ENCODE measurements around the gene WWC2.

The WWC2 gene

DNA sequence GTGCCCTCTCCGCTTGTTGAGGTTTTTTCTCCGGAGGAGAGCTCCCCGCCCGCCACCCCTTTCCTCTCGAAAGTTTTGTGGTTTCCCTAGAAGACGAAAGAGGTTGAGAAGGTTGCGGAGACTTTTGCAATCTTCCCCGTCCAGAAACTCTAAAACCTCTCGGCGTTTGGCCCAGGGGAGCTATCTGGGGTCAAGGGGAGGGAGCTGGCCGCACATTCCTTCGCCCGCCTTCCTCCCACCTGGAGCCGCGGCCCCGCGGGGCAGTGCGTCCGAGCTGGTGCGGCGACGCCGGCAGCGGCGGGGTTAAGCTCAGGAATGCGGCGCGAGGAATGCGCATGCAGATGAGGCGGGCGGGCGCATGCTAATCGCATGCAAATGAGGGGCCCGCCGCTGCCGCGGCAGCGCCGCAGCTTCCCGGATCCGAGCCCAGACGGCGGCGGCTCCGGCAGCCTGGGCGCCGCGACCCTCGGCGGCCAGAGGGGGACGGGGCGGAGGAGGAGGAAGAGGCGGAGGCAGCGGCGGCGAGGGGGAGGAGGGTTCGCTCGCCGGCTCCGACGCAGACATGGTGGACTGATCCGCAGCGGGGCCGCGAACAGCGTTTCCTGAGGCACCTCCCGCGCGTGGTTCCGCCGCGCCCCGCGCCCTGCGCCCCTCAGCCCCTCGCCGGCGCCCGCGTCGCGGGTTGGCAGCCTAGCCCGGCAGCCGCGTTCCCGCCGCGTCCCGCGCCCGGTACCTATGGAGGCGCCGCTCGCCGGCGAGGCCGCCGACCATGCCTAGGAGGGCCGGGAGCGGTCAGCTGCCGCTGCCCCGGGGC lies at the start of gene WWC2:
Gene WWC2, plus strand, starts transcription at position 535 of the 814 bp plus-strand sequence. Its CDS starts 235 bp downstream, at position 770.
- peak; percentile 61 for DNase-seq (ENCODE audit: low read depth)

DNA sequence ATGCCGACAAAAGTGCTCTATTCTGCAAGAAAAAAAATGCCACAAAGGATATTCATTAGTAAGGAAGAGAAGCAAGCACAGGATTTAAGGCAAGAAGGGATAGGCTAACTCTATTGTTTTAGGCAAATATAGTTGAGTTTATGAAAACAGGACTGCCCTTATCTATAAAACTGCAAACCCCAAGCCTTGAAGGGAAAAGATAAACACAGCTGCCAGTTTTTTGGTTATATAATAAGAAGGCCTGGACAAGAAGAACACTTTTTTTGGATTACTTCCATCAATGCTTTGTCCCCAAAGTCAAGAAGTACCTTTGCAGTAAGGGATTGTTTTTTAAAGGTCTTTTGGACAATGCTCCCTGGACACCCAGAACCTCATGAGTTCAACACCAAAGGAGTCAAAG lies 45.4 kb upstream of the WWC2 start:
- no peak for DNase-seq (ENCODE audit: low read depth)

DNA sequence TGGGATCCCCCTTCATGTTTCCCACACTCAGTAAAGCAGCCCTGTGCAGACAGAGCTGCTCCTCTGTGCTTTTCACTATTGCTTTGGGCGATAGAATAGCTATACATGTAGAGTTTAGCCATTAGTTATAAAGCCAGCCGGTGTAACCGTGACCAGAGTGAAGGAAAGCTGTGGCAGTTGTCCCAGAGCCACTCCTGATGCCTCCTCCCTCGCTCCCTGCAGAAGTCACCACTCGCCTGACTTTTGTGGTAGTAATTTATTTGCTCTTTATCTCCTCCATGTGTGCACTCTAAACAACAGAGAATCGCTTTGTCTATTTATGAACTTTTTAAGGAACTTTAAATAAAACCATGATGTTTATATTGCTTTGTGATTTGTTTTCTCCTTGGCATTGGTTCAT lies 41.8 kb upstream of the WWC2 start:
- no peak for DNase-seq (ENCODE audit: low read depth)

GRCh38 chr4:183059797-183060196 lies 39.3 kb upstream of the WWC2 start:
- DNase-seq (ENCODE audit: low read depth): no peak

DNA sequence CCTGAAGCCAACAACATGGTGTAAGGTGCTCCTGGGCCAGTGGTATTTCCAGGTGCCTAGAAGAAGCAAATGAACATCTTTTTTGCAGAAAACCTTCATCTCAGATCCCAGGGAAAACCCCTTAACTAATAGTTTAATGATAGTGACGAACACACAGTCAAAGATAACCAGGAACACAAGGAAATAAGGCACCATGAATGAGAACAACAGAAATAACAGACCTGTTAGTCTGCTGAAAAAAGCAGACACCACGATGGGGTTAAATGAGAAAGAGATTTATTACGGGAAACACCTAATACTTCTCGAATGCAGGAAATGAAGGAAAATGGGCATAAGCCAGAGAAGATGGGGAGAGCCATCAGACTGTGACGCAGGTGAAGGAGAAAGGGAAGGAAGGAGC lies 30.6 kb upstream of the WWC2 start:
- DNase-seq (ENCODE audit: low read depth): no peak

DNA sequence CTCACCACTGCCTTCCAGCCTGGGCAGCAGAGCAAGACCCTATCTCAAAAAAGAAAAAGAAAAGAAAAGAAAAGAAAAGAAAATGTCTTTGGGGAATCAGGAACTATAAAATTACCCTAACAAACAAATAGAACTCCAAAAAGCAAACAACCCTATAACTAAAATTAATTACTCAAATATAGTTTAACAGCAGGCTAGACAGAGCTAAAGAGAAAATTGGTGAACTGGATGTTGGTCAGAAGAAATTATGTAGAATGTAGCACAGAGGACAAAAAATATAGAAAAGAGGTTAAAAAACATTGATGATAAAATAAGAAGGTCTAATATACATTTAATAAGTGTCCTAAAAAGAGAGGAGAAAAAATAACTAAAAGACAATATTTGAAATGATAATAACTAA lies 27.8 kb upstream of the WWC2 start:
- no peak for DNase-seq (ENCODE audit: low read depth)

- DNase-seq (ENCODE audit: low read depth): no peak
Measured at GRCh38 chr4:183072176-183072575, 26.9 kb upstream of the WWC2 start.

- no peak for DNase-seq (ENCODE audit: low read depth)
Measured at GRCh38 chr4:183073838-183074145, 25.3 kb upstream of the WWC2 start.

DNA sequence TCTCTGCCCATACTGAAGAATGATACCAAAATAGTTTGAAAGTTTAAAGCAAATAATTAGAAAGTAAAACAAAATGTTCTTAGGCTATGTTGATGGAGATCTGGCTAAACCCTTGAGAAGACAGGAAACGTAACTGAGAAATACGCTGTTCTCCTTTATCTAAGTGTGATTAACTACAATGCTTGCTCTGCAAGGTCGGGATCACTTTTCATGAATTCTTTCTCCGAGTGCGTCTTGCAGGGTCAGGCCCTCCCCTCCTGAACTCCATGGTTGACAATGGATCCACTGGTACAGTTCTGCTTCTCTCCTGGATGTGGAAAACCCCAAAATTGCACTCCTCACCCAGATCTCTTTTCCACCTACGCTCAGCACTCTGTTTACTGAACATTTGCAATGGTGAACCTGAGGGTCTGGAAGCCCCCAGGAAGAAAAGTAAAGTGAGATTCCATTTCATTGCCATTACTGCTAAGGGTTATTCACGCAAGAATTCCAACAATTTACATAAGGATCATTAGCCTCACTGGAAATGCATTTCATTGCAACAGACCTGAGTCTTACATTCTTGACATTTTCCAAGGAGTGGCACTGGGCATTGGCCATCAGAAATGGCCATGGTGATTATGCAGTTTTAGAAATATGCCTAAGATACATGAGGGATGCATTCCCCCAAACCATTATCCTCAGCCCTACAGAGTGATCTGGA lies 24.6 kb upstream of the WWC2 start:
- DNase-seq (ENCODE audit: low read depth): no peak

DNA sequence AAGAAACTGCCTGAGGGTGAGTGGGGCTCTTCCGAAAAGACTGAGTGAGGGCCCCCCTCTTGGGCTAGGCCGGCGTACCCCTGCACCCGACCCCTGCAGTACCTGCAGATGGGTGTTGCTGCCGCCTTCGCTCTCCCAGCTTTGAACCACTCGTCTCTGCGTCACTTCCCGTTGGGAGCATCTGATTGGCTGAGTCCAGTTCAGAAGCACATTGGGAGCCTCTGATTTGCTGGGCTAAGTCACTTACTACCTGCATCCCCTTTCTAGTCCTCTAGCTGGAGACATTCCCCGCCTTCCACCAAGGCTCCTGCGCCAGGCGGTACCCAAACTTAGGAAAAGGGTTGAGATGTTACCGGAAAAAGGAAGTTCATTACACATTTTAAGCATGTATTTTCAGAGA lies 20.4 kb upstream of the WWC2 start:
- no peak for DNase-seq (ENCODE audit: low read depth)

GRCh38 chr4:183080372-183081115 lies 18.5 kb upstream of the WWC2 start:
- no peak for DNase-seq (ENCODE audit: low read depth)

DNA sequence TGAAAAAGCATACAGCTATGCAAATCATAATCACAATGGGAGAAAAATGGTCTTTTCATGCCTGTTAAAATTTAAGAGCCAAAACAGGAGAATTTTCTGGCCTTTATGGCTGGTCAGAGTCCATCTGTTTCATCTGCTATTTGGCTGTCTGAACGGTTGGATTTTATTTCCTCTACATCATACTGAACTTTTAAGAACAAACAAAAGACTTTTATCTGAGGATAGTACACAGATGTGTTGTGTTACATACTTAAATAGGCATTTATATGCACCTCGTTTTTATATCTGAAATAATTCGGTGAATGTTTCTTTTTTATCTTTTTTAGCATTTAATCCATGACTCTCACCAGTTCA lies 18.0 kb upstream of the WWC2 start:
- no peak for DNase-seq (ENCODE audit: low read depth)

- no peak for DNase-seq (ENCODE audit: low read depth)
Measured at GRCh38 chr4:183082053-183082452, 17.0 kb upstream of the WWC2 start.

- DNase-seq (ENCODE audit: low read depth): no peak
Measured at GRCh38 chr4:183094393-183095198, 4.5 kb upstream of the WWC2 start.

- no peak for DNase-seq (ENCODE audit: low read depth)
Measured at GRCh38 chr4:183095199-183095512, 3.9 kb upstream of the WWC2 start.

DNA sequence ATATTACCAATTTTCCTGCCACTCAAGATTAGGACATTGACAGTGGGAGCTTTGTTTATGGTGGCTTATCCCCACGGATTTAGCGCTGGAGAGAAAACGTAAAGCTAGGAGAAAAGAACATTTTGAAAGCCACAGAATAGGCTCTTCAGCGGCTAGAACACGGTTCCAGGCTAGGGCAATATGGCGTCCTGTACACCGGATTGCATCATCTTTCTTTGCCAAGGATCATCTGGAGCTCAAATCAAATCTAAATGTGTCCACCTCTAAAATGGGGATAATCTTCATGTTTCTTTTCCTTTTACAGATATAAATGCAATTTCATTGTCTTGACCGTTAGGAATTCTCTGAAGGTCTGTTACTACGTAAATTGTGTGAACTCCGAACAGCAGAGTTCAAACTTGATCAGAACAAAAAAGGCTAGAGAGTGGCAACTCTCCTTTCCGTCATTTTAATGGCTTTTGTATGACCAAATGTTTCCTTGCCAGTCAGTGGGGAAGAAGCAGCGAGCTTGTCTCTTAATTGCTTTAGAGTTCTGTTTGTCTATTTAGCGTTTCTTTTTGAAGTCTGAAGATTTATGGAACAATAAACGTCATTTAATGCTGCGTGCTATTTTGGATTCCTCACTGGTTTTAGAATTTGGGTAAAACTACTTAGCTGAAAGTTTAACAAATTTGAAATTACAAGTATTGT lies 2.6 kb upstream of the WWC2 start:
- DNase-seq (ENCODE audit: low read depth): no peak

DNA sequence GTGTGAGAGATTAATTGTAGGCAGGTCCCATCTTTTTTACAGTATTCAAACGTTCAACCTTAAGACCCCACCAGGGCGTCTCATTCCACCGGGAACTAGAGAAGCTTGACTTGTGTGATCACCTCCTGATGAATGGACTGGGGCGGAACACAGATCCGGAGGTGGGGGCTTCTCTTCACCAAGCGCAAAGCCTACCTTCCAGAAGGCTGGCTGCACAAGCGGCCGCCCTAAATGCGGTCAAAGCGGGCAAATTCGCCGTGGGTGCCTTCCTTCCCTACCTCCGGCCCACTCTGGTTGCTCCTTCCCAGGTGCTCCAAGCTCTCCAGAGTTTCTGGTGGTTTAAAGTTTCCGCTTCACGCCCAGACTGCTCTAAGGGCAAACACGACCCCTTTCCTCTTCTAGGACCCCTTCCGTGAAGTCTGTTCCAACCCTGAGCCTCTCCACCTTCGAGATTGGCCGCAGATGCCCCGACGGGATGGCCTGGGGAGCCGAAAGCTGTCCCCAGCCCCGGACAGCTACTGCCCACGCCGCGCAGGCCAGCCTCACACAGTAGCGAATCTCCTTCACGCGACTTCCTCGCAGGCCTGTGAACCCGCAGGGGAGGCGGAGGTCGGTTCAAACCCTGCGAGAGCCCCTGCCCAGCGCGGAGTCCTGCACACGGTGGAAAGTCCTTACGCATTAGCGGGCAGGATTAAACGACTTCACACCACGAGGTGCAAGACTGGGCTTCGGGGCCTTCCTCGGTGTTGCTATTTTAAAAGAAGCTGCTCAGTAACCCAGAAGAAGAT lies 1.6 kb upstream of the WWC2 start:
- no peak for DNase-seq (ENCODE audit: low read depth)

GRCh38 chr4:183098019-183098722 lies 886 bp upstream of the WWC2 start:
- no peak for DNase-seq (ENCODE audit: low read depth)

- DNase-seq (ENCODE audit: low read depth): no peak
Measured at GRCh38 chr4:183099537-183100297, 660 bp downstream of the WWC2 start.

GRCh38 chr4:183100298-183100599 lies 1.2 kb downstream of the WWC2 start:
- DNase-seq (ENCODE audit: low read depth): no peak
